IMR-90 (cell line): ENCODE measurements around the gene KMT2B. TPM values are rescaled to one million over a fixed set of nuclear protein-coding genes. Genes with fewer than 3 reads are reported as not detected.

Experiments used
- ATAC-seq: fragments of 200-7000 bp; cut with Tn5 transposase; 2 replicates; pipeline ENCODE4 v1.9.1; 2020; ENCODE audit warnings: low read depth, mild to moderate bottlenecking, moderate library complexity
- BruUV-seq: library from RNA; stranded (reverse); fragments of 400-500 nt; replicated peaks from 2 replicates; lab custom pipeline; 2021; lab: Mats Ljungman, UMichigan
- CTCF ChIA-PET: fragments of 300-600 bp; formaldehyde crosslinking; extraction: SDS; loops from one replicate; lab custom pipeline; 2021; ENCODE audit warnings: antibody characterized with exemption; lab: Yijun Ruan, JAX
- POLR2A ChIA-PET: fragments of 300-600 bp; sonication (Branson Sonifier 250); formaldehyde crosslinking; loops from one replicate; lab custom pipeline; 2022; ENCODE audit warnings: antibody characterized with exemption; ENCODE audit not compliant: unreplicated experiment; lab: Charles Lee
- DNase-seq: peaks from one replicate; pipeline ENCODE4 v3.0.0; 2013
- H2AFZ ChIP-seq: replicated peaks from 2 replicates; pipeline ENCODE3; 2013; ENCODE audit warnings: low read length, mild to moderate bottlenecking; ENCODE audit not compliant: poor library complexity
- H2AK5ac ChIP-seq: 2 replicates; pipeline ENCODE4 v1.6.1; 2013; ENCODE audit warnings: low read depth, low read length, inconsistent platforms
- H2AK9ac ChIP-seq: replicated peaks from 2 replicates; pipeline ENCODE3; 2013; ENCODE audit warnings: mild to moderate bottlenecking, low read depth, low read length, moderate library complexity; ENCODE audit not compliant: poor library complexity
- H2BK120ac ChIP-seq: 2 replicates; pipeline ENCODE4 v1.6.1; 2013; ENCODE audit warnings: low read depth, low read length, inconsistent platforms
- H2BK15ac ChIP-seq: 3 replicates; pipeline ENCODE4 v1.6.1; 2013; ENCODE audit warnings: low read depth, low read length, inconsistent platforms
- H2BK20ac ChIP-seq: 2 replicates; pipeline ENCODE4 v1.6.1; 2013; ENCODE audit warnings: low read depth, mild to moderate bottlenecking, inconsistent platforms, low read length, moderate library complexity
- H2BK5ac ChIP-seq: 2 replicates; pipeline ENCODE4 v1.6.1; 2013; ENCODE audit warnings: mild to moderate bottlenecking, low read depth, low read length, inconsistent platforms; ENCODE audit not compliant: poor library complexity, severe bottlenecking
- H3K14ac ChIP-seq: replicated peaks from 2 replicates; pipeline ENCODE4 v1.6.1; 2013; ENCODE audit warnings: low read depth, low read length, inconsistent platforms
- H3K18ac ChIP-seq: 2 replicates; pipeline ENCODE4 v1.6.1; 2013; ENCODE audit warnings: low read depth, low read length, control low read depth
- H3K23ac ChIP-seq: 2 replicates; pipeline ENCODE4 v1.6.1; 2013; ENCODE audit warnings: low read depth, low read length, inconsistent platforms
- H3K27ac ChIP-seq: 2 replicates; pipeline ENCODE4 v1.5.1; 2013; ENCODE audit warnings: mild to moderate bottlenecking, control low read depth, low read length; ENCODE audit not compliant: insufficient read depth
- H3K27me3 ChIP-seq: 2 replicates; pipeline ENCODE4 v1.6.1; 2013; ENCODE audit warnings: low read length; ENCODE audit not compliant: control insufficient read depth, insufficient read depth
- H3K36me3 ChIP-seq: 2 replicates; pipeline ENCODE4 v1.6.1; 2013; ENCODE audit warnings: low read length, mixed read lengths; ENCODE audit not compliant: control insufficient read depth, insufficient read depth
- H3K4ac ChIP-seq: 2 replicates; pipeline ENCODE4 v1.6.1; 2013; ENCODE audit warnings: low read depth, low read length, inconsistent platforms
- H3K4me1 ChIP-seq: 2 replicates; pipeline ENCODE4 v1.6.1; 2013; ENCODE audit warnings: low read length, mixed read lengths; ENCODE audit not compliant: control insufficient read depth, insufficient read depth
- H3K4me2 ChIP-seq: 2 replicates; pipeline ENCODE4 v1.6.1; 2013; ENCODE audit warnings: low read depth, mild to moderate bottlenecking, control low read depth, low read length, moderate library complexity
- H3K4me3 ChIP-seq: 2 replicates; pipeline ENCODE4 v1.5.1; 2013; ENCODE audit warnings: low read depth, mild to moderate bottlenecking, control low read depth, low read length, moderate library complexity; ENCODE audit not compliant: insufficient read depth
- H3K56ac ChIP-seq: 2 replicates; pipeline ENCODE4 v1.6.1; 2013; ENCODE audit warnings: low read length, inconsistent platforms; ENCODE audit not compliant: insufficient read depth; ENCODE audit errors: extremely low read depth
- H3K79me1 ChIP-seq, 2 experiments: 2 replicates each; pipeline ENCODE4 v1.6.1; 2013; ENCODE audit warnings: low read length in 2 of 2, inconsistent platforms in 1 of 2, low read depth in 1 of 2
- H3K9ac ChIP-seq: 2 replicates; pipeline ENCODE4 v1.6.1; 2013; ENCODE audit warnings: low read depth, low read length, control low read depth
- H3K9me1 ChIP-seq: 2 replicates; pipeline ENCODE4 v1.6.1; 2013; ENCODE audit warnings: low read length, inconsistent platforms; ENCODE audit not compliant: insufficient read depth
- H3K9me3 ChIP-seq: 2 replicates; pipeline ENCODE4 v1.6.1; 2013; ENCODE audit warnings: low read length; ENCODE audit not compliant: control insufficient read depth, insufficient read depth
- H4K20me1 ChIP-seq: 2 replicates; pipeline ENCODE4 v1.6.1; 2013; ENCODE audit warnings: low read length, inconsistent platforms; ENCODE audit not compliant: insufficient read depth
- H4K5ac ChIP-seq: 2 replicates; pipeline ENCODE4 v1.6.1; 2013; ENCODE audit warnings: mild to moderate bottlenecking, low read depth, low read length, control low read depth
- H4K8ac ChIP-seq, 2 experiments: 2 replicates each; pipeline ENCODE4 v1.6.1; 2013; ENCODE audit warnings: low read depth in 2 of 2, low read length in 2 of 2, control low read depth in 1 of 2, inconsistent platforms in 1 of 2
- H4K91ac ChIP-seq: 2 replicates; pipeline ENCODE4 v1.6.1; 2013; ENCODE audit warnings: low read depth, low read length, inconsistent platforms; ENCODE audit not compliant: insufficient read depth
- BHLHE40 ChIP-seq: fragments of 150-350 bp; IDR thresholded peaks from 2 replicates; pipeline ENCODE4 v1.6.1; 2016; ENCODE audit warnings: mild to moderate bottlenecking, low read depth, low read length
- CEBPB ChIP-seq: IDR thresholded peaks from 2 replicates; pipeline ENCODE4 v1.6.1; 2012; ENCODE audit warnings: low read depth, low read length, improper control_type of control experiment
- ELK1 ChIP-seq: fragments of 150-350 bp; IDR thresholded peaks from 2 replicates; pipeline ENCODE4 v1.6.1; 2016; ENCODE audit warnings: low read depth, mild to moderate bottlenecking, low read length, moderate library complexity, borderline replicate concordance
- FOS ChIP-seq: fragments of 150-350 bp; IDR thresholded peaks from 2 replicates; pipeline ENCODE4 v1.6.1; 2016; ENCODE audit warnings: low read depth, low read length
- MAZ ChIP-seq: IDR thresholded peaks from 2 replicates; pipeline ENCODE4 v1.6.1; 2012; ENCODE audit warnings: low read depth, mild to moderate bottlenecking, low read length, improper control_type of control experiment, moderate library complexity, borderline replicate concordance
- NFE2L2 ChIP-seq: fragments of 150-350 bp; IDR thresholded peaks from 2 replicates; pipeline ENCODE4 v1.6.1; 2016; ENCODE audit warnings: low read depth, mild to moderate bottlenecking, low read length
- RFX5 ChIP-seq: IDR thresholded peaks from 2 replicates; pipeline ENCODE4 v1.8.0; 2012; ENCODE audit warnings: low read depth, mild to moderate bottlenecking, low read length, moderate library complexity
- USF2 ChIP-seq: fragments of 150-350 bp; IDR thresholded peaks from 2 replicates; pipeline ENCODE4 v1.6.1; 2017; ENCODE audit warnings: mild to moderate bottlenecking, antibody characterized with exemption, low read length, low read depth
- WGBS, 2 experiments: methylation state at CpG; one replicate each; pipeline versions ENCODE4 v1.1.5 to v1.1.7; 2013; ENCODE audit warnings: missing lambda C conversion rate in 2 of 2; ENCODE audit not compliant: insufficient read length in 1 of 2; ENCODE audit errors: extremely low coverage in 2 of 2; 5-methylcytosine and 5-hydroxymethylcytosine counted together
- dilution Hi-C: fragments of 300-500 bp; cut with HindIII; formaldehyde crosslinking; loops from one replicate; pipeline ENCODE4 v1.14.3; 2018; ENCODE audit warnings: low sequenced_read_pairs; ENCODE audit not compliant: unreplicated experiment
- in situ Hi-C: fragments of 300-500 bp; cut with MboI; formaldehyde crosslinking; loops from 3 replicates; pipeline ENCODE4 v1.14.3; 2019; ENCODE audit warnings: low sequenced_read_pairs, inconsistent platforms, mixed read lengths
- intact Hi-C: fragments of 100-400 bp; cut with micrococcal nuclease; formaldehyde crosslinking; loops from 2 replicates; pipeline ENCODE4 v1.10.0; 2022
- polyA plus RNA-seq, 3 experiments: library from polyadenylated mRNA; depleted of rRNA; stranded (reverse); fragments of >200 nt; gene quantifications; 2 replicates each; pipeline ENCODE4 v1.2.3, GENCODE V29; 2012; ENCODE audit warnings: low replicate concordance in 1 of 3
- total RNA-seq: library from RNA; depleted of rRNA; stranded (reverse); fragments of >200 nt; gene quantifications from 2 replicates; pipeline ENCODE4 v1.2.3, GENCODE V29; 2012

KMT2B gene
- total and polyA plus RNA-seq, 2 of the 4 experiments (the other 2 are of a cell fraction), result 3.0 to 30.7 TPM

- Histone ChIP-seq H3K27me3 (no peaks in the 10 kb centered on the region), H2AK9ac (peak overlapping the region; percentile 98), H2BK15ac (no peak overlapping the region), H3K18ac (no peak overlapping the region), H3K36me3 (no peaks in the 10 kb centered on the region), H3K56ac (no peak overlapping the region), H3K9me3 (no peaks in the 10 kb centered on the region), H3K4ac (no peak overlapping the region), H4K91ac (no peak overlapping the region), H3K14ac (no peak overlapping the region), H3K27ac (no peak overlapping the region), H3K9me1 (peaks cover 7% of the 10 kb centered on the region; the same call in 1 of the 2 replicates), H2AFZ (no peak overlapping the region), H2BK20ac (no peak overlapping the region), H4K8ac (no peak overlapping the region), H3K4me2 (peak overlapping the region; percentile 16; the same call in 1 of the 2 replicates), H2BK120ac (no peak overlapping the region), H4K5ac (no peak overlapping the region), H3K4me3 (no peak overlapping the region), H3K79me1 (peaks cover 5 to 55% of the 10 kb centered on the region in 2 experiments; a peak in 3 of 4 replicates), H3K23ac (no peak overlapping the region), H2AK5ac (no peak overlapping the region; the same call in 1 of the 2 replicates), H2BK5ac (no peak overlapping the region), H3K4me1 (peaks cover 3% of the 10 kb centered on the region; the same call in 1 of the 2 replicates), H3K9ac (0 out of 2 replicates have a peak overlapping the region, but pooled peaks have one; percentile 85), H4K20me1 (no peaks in the 10 kb centered on the region)
- ATAC-seq, result no peak
- no peak for DNase-seq
- no peak for TF ChIP-seq RFX5
- no peak for TF ChIP-seq NFE2L2
- no peak for TF ChIP-seq ELK1
- no peak for TF ChIP-seq USF2
- TF ChIP-seq FOS, result no peak
- no peak for TF ChIP-seq CEBPB
- TF ChIP-seq BHLHE40, result no peak
- TF ChIP-seq MAZ, result no peak
- CTCF ChIA-PET, result interaction anchor here (1.4 kb wide), 1 partner anchor 185 kb away, joined by 3 read pairs; no protein-coding TSS in a partner anchor
- 100% methylated on average over 2 of the region's 5 CpGs; no CpG with 5 or more reads in 1 of the 2 experiments for WGBS, 2 experiments
- no TSS peak for BruUV-seq
- in situ Hi-C loops (no loop called here), dilution Hi-C loops (no loop called here), intact Hi-C loops (no loop called here)
- POLR2A ChIA-PET, result no interaction called here
Measured at GRCh38 chr19:35746531-35746930, 28.7 kb downstream of the KMT2B start.
